Stimulated activated naive CD8-positive, alpha-beta T cell treated with anti-CD3 and anti-CD28 coated beads, Interleukin-15, Interleukin-2, amounts not matched to agents 100 ng/mL and 50 ng/mL, for 24 hours (primary cell): Measurements from ENCODE around the gene GPR135.
A peak's percentile ranks its signal among the peaks of the same experiment; 100 is the strongest.

Experiments used
- H3K27ac Mint-ChIP-seq: one replicate; pipeline ENCODE4 v1.8.0; 2021; ENCODE audit warnings: mild to moderate bottlenecking, mixed read lengths
- H3K27me3 Mint-ChIP-seq: one replicate; pipeline ENCODE4 v1.8.0; 2021; ENCODE audit warnings: mixed read lengths
- H3K36me3 Mint-ChIP-seq: one replicate; pipeline ENCODE4 v1.8.0; 2021; ENCODE audit warnings: low read depth, mixed read lengths
- H3K4me1 Mint-ChIP-seq: one replicate; pipeline ENCODE4 v1.8.0; 2021; ENCODE audit warnings: low read depth, mixed read lengths
- H3K4me3 Mint-ChIP-seq: one replicate; pipeline ENCODE4 v1.8.0; 2021; ENCODE audit warnings: mild to moderate bottlenecking, mixed read lengths
- H3K9me3 Mint-ChIP-seq: one replicate; pipeline ENCODE4 v1.8.0; 2021; ENCODE audit warnings: mixed read lengths

Gene GPR135

GRCh38 chr14:59482541-59483331 lies 17.6 kb upstream of the GPR135 start:
- Mint-ChIP-seq H3K4me1 (peaks cover 51% of the 10 kb centered on the region), H3K9me3 (no peaks in the 10 kb centered on the region), H3K27ac (peak overlapping the region; percentile 91), H3K27me3 (no peaks in the 10 kb centered on the region), H3K36me3 (peaks cover 35% of the 10 kb centered on the region), H3K4me3 (peak overlapping the region; percentile 94)

DNA sequence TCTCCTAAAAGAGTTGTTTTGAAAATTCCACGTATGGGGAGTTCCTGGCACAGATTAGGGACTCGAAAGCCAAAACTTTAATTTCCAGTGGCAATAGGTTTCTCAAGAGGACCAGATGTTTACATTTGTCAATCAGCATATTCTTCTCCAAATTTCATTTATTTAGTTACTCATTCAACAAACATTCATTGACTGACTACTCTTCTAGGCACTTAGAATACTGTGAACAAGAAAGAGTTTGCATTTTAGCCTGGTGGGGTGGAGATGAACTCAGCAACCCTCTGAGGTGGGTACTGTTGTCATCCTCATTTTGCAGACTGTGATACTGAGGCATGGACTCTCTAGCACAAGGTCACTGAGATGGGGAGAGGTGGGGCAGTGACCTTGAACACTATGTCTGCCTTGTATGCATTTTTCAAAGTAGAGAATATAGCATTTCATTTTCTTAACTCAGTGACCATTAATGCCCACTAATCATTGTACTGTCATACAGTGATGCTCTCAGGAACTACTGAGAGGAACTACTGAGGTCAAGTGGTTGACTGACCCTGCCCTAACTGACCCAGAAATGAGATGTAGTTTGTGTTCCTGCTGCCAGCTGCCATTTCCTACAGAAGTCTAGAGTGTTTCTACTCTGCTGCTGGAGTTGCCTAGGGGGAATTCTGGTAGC lies 16.8 kb upstream of the GPR135 start:
- H3K9me3 Mint-ChIP-seq: no peaks in the 10 kb centered on the region
- peaks cover 35% of the 10 kb centered on the region for H3K36me3 Mint-ChIP-seq
- peaks cover 55% of the 10 kb centered on the region for H3K4me1 Mint-ChIP-seq
- peak overlapping the region; percentile 94 for H3K4me3 Mint-ChIP-seq
- H3K27ac Mint-ChIP-seq: peak overlapping the region; percentile 37
- H3K27me3 Mint-ChIP-seq: no peaks in the 10 kb centered on the region

DNA sequence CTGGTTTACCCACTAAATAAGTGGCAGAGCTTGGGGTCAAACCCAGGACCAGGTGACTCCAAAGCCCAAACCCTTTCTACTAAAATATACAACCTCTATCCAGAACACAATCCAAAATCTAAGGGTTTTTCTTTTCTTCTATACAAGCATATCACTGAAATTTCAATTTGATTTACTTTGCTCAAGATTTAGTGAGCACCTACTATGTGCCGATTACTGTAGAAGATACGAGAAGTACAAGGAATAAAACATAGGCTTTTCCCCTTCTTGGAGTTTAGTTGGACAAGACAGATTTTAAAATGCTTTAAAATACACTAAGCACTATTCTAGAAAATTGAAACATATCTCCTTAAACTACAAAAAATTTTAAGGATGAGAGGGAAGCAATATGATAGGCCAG lies 16.2 kb upstream of the GPR135 start:
- Mint-ChIP-seq H3K36me3 (peaks cover 41% of the 10 kb centered on the region), H3K4me3 (peak overlapping the region; percentile 94), H3K27ac (peak overlapping the region; percentile 76), H3K9me3 (no peaks in the 10 kb centered on the region), H3K27me3 (no peaks in the 10 kb centered on the region), H3K4me1 (peaks cover 57% of the 10 kb centered on the region)

DNA sequence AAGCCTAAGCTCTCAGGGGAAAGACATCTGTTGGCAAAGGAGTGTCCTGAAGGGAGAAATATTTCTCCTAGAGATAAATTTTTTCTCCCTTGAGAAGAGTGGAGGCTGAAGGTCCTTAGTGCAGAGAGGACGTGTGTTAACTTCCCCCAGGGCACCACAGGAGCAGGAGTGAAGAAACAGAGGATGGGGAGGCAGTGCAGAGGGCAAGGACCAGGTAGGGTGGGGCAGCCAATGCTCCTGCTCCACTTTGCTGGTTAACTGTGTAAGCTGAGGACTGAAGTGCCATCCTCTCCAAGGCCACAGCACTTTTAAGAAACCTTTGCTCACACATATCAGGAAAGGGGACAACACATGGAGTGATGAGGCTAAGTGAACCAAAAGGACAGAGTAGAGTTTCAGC lies 15.0 kb upstream of the GPR135 start:
- H3K36me3 Mint-ChIP-seq: peaks cover 48% of the 10 kb centered on the region
- H3K4me1 Mint-ChIP-seq: peaks cover 46% of the 10 kb centered on the region
- no peaks in the 10 kb centered on the region for H3K9me3 Mint-ChIP-seq
- peak overlapping the region; percentile 85 for H3K27ac Mint-ChIP-seq
- peak overlapping the region; percentile 64 for H3K4me3 Mint-ChIP-seq
- H3K27me3 Mint-ChIP-seq: no peaks in the 10 kb centered on the region

DNA sequence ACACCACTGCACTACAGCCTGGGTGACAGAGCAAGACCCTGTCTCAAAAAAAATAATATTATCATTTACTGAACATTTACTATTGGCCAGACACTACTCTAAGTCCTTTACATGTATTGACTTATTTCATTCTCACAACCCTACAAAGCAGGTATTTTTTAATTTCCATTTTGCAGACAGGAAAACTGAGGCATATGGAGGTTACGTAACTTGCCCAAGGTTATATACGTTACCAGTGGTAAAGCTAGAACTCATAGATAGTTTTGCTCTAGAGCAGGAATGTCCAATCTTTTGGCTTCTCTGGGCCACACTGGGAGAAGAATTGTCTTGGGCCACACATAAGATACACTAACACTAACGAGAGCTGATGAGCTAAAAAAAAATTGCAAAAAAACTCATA lies 13.4 kb upstream of the GPR135 start:
- H3K4me1 Mint-ChIP-seq: peaks cover 44% of the 10 kb centered on the region
- no peak overlapping the region for H3K4me3 Mint-ChIP-seq
- no peaks in the 10 kb centered on the region for H3K9me3 Mint-ChIP-seq
- H3K27ac Mint-ChIP-seq: no peak overlapping the region
- H3K36me3 Mint-ChIP-seq: peaks cover 57% of the 10 kb centered on the region
- no peaks in the 10 kb centered on the region for H3K27me3 Mint-ChIP-seq

- Mint-ChIP-seq H3K27ac (no peak overlapping the region), H3K4me1 (peaks cover 15% of the 10 kb centered on the region), H3K9me3 (no peaks in the 10 kb centered on the region), H3K4me3 (no peak overlapping the region), H3K36me3 (peaks cover 53% of the 10 kb centered on the region), H3K27me3 (no peaks in the 10 kb centered on the region)
Observed at GRCh38 chr14:59475709-59476108, 10.5 kb upstream of the GPR135 start.

DNA sequence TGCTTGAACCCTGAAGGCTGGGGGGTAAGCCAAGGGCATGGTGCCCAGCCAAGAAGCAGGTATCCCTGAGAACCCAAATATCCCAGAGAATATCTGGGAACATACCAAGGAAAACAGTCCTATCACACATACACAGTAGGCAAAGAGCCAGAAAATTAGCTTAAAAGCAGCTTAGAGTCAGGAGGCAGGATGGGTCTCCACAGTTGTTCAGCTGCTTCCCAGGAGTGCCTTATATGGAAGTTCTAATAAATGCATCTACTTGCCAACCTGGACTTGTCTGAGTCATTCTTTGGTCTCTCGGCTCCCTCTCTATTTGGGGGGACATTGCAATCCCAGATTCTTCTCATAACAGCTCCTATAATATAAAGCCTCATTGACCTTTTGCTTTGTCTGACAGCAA lies 9.0 kb upstream of the GPR135 start:
- no peaks in the 10 kb centered on the region for H3K27me3 Mint-ChIP-seq
- H3K9me3 Mint-ChIP-seq: no peaks in the 10 kb centered on the region
- peaks cover 42% of the 10 kb centered on the region for H3K36me3 Mint-ChIP-seq
- no peak overlapping the region for H3K4me3 Mint-ChIP-seq
- no peak overlapping the region for H3K27ac Mint-ChIP-seq
- peaks cover 6% of the 10 kb centered on the region for H3K4me1 Mint-ChIP-seq

GRCh38 chr14:59464486-59465315 lies 479 bp downstream of the GPR135 start:
- Mint-ChIP-seq H3K36me3 (peaks cover 13% of the 10 kb centered on the region), H3K9me3 (no peaks in the 10 kb centered on the region), H3K27me3 (peaks cover 7% of the 10 kb centered on the region), H3K4me3 (peak overlapping the region; percentile 83), H3K27ac (peak overlapping the region; percentile 73), H3K4me1 (peaks cover 17% of the 10 kb centered on the region)

GRCh38 chr14:59463787-59464485 lies 1.2 kb downstream of the GPR135 start:
- Mint-ChIP-seq H3K27ac (peak overlapping the region; percentile 88), H3K9me3 (no peaks in the 10 kb centered on the region), H3K4me1 (peaks cover 17% of the 10 kb centered on the region), H3K36me3 (peaks cover 16% of the 10 kb centered on the region), H3K27me3 (peaks cover 7% of the 10 kb centered on the region), H3K4me3 (peak overlapping the region; percentile 83)

- Mint-ChIP-seq H3K27ac (no peak overlapping the region), H3K9me3 (no peaks in the 10 kb centered on the region), H3K4me1 (peaks cover 17% of the 10 kb centered on the region), H3K27me3 (peaks cover 7% of the 10 kb centered on the region), H3K4me3 (no peak overlapping the region), H3K36me3 (peaks cover 27% of the 10 kb centered on the region)
Observed at GRCh38 chr14:59461891-59462290, 3.3 kb downstream of the GPR135 start.

- no peak overlapping the region for H3K4me3 Mint-ChIP-seq
- no peaks in the 10 kb centered on the region for H3K9me3 Mint-ChIP-seq
- peaks cover 12% of the 10 kb centered on the region for H3K4me1 Mint-ChIP-seq
- H3K27me3 Mint-ChIP-seq: peaks cover 7% of the 10 kb centered on the region
- H3K36me3 Mint-ChIP-seq: peaks cover 40% of the 10 kb centered on the region
- H3K27ac Mint-ChIP-seq: no peak overlapping the region
Observed at GRCh38 chr14:59460378-59460777, 4.8 kb downstream of the GPR135 start.

DNA sequence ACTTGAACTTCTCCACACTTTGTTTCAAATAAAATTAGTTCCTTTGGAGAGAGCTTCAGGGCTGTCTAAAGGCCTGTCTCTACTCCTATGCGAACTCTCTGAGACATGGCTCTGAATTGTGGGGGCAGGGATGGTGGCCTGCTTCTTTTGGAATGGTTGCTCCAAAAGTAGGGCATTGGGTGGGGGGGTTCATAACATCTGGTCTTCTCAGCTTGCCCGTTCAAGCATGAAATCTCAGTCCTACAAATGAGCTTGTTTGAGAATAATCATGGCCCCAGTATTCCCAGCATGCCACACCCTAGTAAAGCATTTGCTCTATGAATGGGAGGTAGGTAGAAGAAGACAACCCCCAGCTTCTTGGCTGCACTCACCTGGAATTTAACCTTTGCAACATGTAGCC lies 6.7 kb downstream of the GPR135 start:
- Mint-ChIP-seq H3K27me3 (peaks cover 7% of the 10 kb centered on the region), H3K36me3 (peaks cover 46% of the 10 kb centered on the region), H3K27ac (no peak overlapping the region), H3K4me3 (no peak overlapping the region), H3K4me1 (peaks cover 3% of the 10 kb centered on the region), H3K9me3 (no peaks in the 10 kb centered on the region)

- Mint-ChIP-seq H3K4me3 (no peak overlapping the region), H3K27ac (no peak overlapping the region), H3K9me3 (no peaks in the 10 kb centered on the region), H3K36me3 (peaks cover 44% of the 10 kb centered on the region), H3K27me3 (no peaks in the 10 kb centered on the region), H3K4me1 (no peaks in the 10 kb centered on the region)
Observed at GRCh38 chr14:59455411-59455810, 9.8 kb downstream of the GPR135 start.

GRCh38 chr14:59454139-59454538 lies 11.0 kb downstream of the GPR135 start:
- Mint-ChIP-seq H3K36me3 (peaks cover 37% of the 10 kb centered on the region), H3K4me1 (no peaks in the 10 kb centered on the region), H3K27me3 (no peaks in the 10 kb centered on the region), H3K4me3 (no peak overlapping the region), H3K9me3 (no peaks in the 10 kb centered on the region), H3K27ac (no peak overlapping the region)
